CD4-positive, alpha-beta T cell (primary cell): ENCODE measurements around the gene SLC44A5. TPM values are rescaled to one million over a fixed set of nuclear protein-coding genes. Genes with fewer than 3 reads are reported as not detected.
"Not testable (repeated sequence)": the region's sequence is repeated elsewhere in the genome, so short reads cannot be mapped to it uniquely, and the experiment has no call there.

ENCODE experiments used
- ATAC-seq: fragments of 200-7000 bp; cut with Tn5 transposase; one replicate; pipeline ENCODE4 v1.10.0; 2022; ENCODE audit warnings: mild to moderate bottlenecking; ENCODE audit not compliant: poor library complexity
- CTCF ChIA-PET: fragments of 350-600 bp; sonication (Branson Sonifier 250); formaldehyde crosslinking; loops from one replicate; lab custom pipeline; 2021; ENCODE audit warnings: antibody characterized with exemption, inconsistent platforms; lab: Charles Lee
- POLR2A ChIA-PET: fragments of 350-600 bp; sonication (Branson Sonifier 250); formaldehyde crosslinking; loops from one replicate; lab custom pipeline; 2021; ENCODE audit warnings: antibody characterized with exemption, inconsistent platforms; lab: Charles Lee
- DNase-seq, 14 experiments: peaks; one replicate each; pipeline ENCODE4 v3.0.0-alpha.2; 2013 to 2020; ENCODE audit warnings: mixed read lengths in 2 of 14
- H3K27ac ChIP-seq, 2 donors: one replicate each; pipeline versions ENCODE4 v1.5.1 to v1.7.0; 2013; ENCODE audit warnings: low read length in 2 of 2, low read depth in 1 of 2, mild to moderate bottlenecking in 1 of 2
- H3K27me3 ChIP-seq, 2 experiments: 1 replicate in 1 of 2; 2 replicates in 1 of 2; pipeline versions ENCODE4 v1.6.1 to v1.7.0; 2013; ENCODE audit warnings: low read length in 2 of 2, control low read depth in 1 of 2, mild to moderate bottlenecking in 1 of 2, moderate library complexity in 1 of 2; ENCODE audit not compliant: insufficient read depth in 2 of 2, control insufficient read depth in 1 of 2
- H3K36me3 ChIP-seq: one replicate; pipeline ENCODE4 v1.6.1; 2013; ENCODE audit warnings: low read length, control low read depth; ENCODE audit not compliant: insufficient read depth
- H3K4me1 ChIP-seq: one replicate; pipeline ENCODE4 v1.6.1; 2013; ENCODE audit warnings: low read length, control low read depth; ENCODE audit not compliant: insufficient read depth
- H3K4me3 ChIP-seq: one replicate; pipeline ENCODE4 v1.5.1; 2013; ENCODE audit warnings: mild to moderate bottlenecking, low read length, moderate library complexity
- H3K9me3 ChIP-seq, 2 experiments: 1 replicate in 1 of 2; 2 replicates in 1 of 2; pipeline versions ENCODE4 v1.6.1 to v1.7.0; 2013; ENCODE audit warnings: low read length in 2 of 2, mild to moderate bottlenecking in 2 of 2, control low read depth in 1 of 2, moderate library complexity in 1 of 2; ENCODE audit not compliant: control insufficient read depth in 1 of 2, insufficient read depth in 1 of 2
- H3K27ac Mint-ChIP-seq: one replicate; pipeline ENCODE4 v1.8.0; 2020; ENCODE audit warnings: mixed read lengths
- H3K27me3 Mint-ChIP-seq: one replicate; pipeline ENCODE4 v1.8.0; 2021; ENCODE audit warnings: mixed read lengths
- H3K36me3 Mint-ChIP-seq: one replicate; pipeline ENCODE4 v1.8.0; 2021; ENCODE audit warnings: low read depth, mixed read lengths
- H3K4me1 Mint-ChIP-seq: one replicate; pipeline ENCODE4 v1.8.0; 2021; ENCODE audit warnings: low read depth, mixed read lengths
- H3K4me3 Mint-ChIP-seq: one replicate; pipeline ENCODE4 v1.8.0; 2020; ENCODE audit warnings: mild to moderate bottlenecking, mixed read lengths
- H3K9me3 Mint-ChIP-seq: one replicate; pipeline ENCODE4 v1.8.0; 2020; ENCODE audit warnings: mixed read lengths
- intact Hi-C, 2 experiments: fragments of 100-400 bp; cut with DNase I in 1 of 2; cut with micrococcal nuclease in 1 of 2; formaldehyde crosslinking; loops; one replicate each; pipeline versions ENCODE4 v1.15.1 to v1.9.0; 2023 to 2025; cut with DNase I, micrococcal nuclease
- total RNA-seq, 174 experiments: library from RNA in 2 of 174; stranded (reverse) in 2 of 174; gene quantifications; one replicate each; pipeline ENCODE4 v1.2.3 and lab custom pipeline; 2021 to 2026
- TF ChIP-seq, protein P1 (sequence below): fragments of 200-600 bp; IDR thresholded peaks from one replicate; pipeline ENCODE4 v1.8.0; 2022; ENCODE audit warnings: antibody characterized with exemption, mild to moderate bottlenecking

SLC44A5 gene
- total RNA-seq, 2 experiments from 2014 or later = not detected

DNA sequence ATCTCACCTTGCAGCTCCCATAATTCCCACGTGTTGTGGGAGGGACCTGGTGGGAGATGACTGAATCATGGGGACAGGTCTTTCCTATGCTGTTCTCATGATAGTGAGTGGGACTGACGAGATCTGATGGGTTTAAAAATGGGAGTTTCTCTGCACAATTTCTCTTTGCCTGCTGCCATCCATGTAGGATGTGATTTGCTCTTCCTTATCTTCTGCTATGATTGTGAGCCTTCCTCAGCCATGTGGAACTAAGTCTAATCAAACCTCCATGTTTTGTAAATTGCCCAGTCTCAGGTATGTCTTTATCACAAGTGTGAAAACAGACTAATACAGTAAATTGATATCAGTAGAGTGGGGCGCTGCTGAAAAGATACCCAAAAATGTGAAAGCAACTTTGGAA is 195.7 kb downstream of the SLC44A5 start:
- intact Hi-C loops = no loop called here
- Mint-ChIP-seq H3K27me3 (no peaks in the 10 kb centered on the region), H3K36me3 (no peaks in the 10 kb centered on the region)

DNA sequence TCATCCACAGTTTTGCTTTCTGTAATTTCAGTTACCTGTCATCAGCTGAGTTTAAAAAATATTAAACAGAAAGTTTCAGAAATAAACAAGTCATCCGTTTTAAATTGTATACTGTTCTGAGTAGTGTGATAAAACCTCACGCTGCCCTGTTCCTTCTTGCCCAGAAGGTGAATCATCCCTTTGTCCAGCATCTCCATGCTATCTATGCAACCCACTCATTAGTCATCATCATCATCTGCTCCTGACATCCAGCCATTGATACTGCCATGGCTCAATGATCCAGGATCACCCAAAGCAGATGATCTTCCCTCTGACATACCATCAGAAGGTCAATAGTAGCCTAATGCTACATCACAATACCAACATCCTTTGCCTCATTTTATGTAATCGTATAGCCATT is 198.3 kb downstream of the SLC44A5 start:
- Mint-ChIP-seq H3K9me3 (peaks cover 5% of the 10 kb centered on the region), H3K4me3 (no peak overlapping the region), H3K27me3 (no peaks in the 10 kb centered on the region), H3K27ac (no peak overlapping the region), H3K36me3 (no peaks in the 10 kb centered on the region), H3K4me1 (no peaks in the 10 kb centered on the region)
- ChIA-PET POLR2A (no interaction called here), CTCF (no interaction called here)
- TF ChIP-seq, protein P1, sequence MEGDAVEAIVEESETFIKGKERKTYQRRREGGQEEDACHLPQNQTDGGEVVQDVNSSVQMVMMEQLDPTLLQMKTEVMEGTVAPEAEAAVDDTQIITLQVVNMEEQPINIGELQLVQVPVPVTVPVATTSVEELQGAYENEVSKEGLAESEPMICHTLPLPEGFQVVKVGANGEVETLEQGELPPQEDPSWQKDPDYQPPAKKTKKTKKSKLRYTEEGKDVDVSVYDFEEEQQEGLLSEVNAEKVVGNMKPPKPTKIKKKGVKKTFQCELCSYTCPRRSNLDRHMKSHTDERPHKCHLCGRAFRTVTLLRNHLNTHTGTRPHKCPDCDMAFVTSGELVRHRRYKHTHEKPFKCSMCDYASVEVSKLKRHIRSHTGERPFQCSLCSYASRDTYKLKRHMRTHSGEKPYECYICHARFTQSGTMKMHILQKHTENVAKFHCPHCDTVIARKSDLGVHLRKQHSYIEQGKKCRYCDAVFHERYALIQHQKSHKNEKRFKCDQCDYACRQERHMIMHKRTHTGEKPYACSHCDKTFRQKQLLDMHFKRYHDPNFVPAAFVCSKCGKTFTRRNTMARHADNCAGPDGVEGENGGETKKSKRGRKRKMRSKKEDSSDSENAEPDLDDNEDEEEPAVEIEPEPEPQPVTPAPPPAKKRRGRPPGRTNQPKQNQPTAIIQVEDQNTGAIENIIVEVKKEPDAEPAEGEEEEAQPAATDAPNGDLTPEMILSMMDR = no peak
- ATAC-seq = no peak
- no peak for DNase-seq
- H3K4me1 ChIP-seq = no peaks in the 10 kb centered on the region
- no peaks in the 10 kb centered on the region for H3K36me3 ChIP-seq
- H3K27ac ChIP-seq = no peak overlapping the region
- peaks cover 0 to 3% of the 10 kb centered on the region in 2 experiments for H3K9me3 ChIP-seq
- H3K4me3 ChIP-seq = no peak overlapping the region
- no peaks in the 10 kb centered on the region for H3K27me3 ChIP-seq
- intact Hi-C loops = no loop called here

More for the DNA sequence above, 195.7 kb downstream of the SLC44A5 start:
- no peak overlapping the region for H3K27ac Mint-ChIP-seq
- DNase-seq = no peak
- Histone ChIP-seq H3K9me3 (no peaks in the 10 kb centered on the region), H3K27ac (no peak overlapping the region), H3K4me1 (no peaks in the 10 kb centered on the region), H3K27me3 (no peaks in the 10 kb centered on the region), H3K4me3 (no peak overlapping the region), H3K36me3 (no peaks in the 10 kb centered on the region)
- TF ChIP-seq, protein P1 = no peak
- H3K4me3 Mint-ChIP-seq = no peak overlapping the region
- ChIA-PET CTCF (no interaction called here), POLR2A (no interaction called here)
- peaks cover 9% of the 10 kb centered on the region for H3K9me3 Mint-ChIP-seq
- no peak for ATAC-seq
- no peaks in the 10 kb centered on the region for H3K4me1 Mint-ChIP-seq

DNA sequence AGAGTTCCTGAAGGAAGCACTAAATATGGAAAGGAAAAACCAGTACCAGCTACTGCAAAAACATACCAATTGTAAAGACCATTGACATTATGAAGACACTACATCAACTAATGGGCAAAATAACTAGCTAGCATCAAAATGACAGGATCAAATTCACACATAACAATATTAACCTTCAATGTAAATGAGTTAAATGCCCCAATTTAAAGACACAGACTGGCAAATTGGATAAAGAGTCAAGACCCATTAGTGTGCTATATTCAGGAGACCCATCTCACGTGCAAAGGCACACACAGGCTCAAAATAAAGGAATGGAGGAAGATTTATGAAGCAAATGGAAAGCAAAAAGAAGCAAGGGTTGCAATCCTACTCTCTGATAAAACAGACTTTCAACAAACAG is 206.2 kb downstream of the SLC44A5 start:
- H3K9me3 ChIP-seq, H3K36me3 ChIP-seq, H3K4me1 Mint-ChIP-seq, ATAC-seq, H3K27me3 Mint-ChIP-seq, DNase-seq, H3K27ac Mint-ChIP-seq, H3K27ac ChIP-seq, H3K4me1 ChIP-seq, H3K27me3 ChIP-seq, H3K4me3 ChIP-seq, H3K4me3 Mint-ChIP-seq, POLR2A ChIA-PET, H3K36me3 Mint-ChIP-seq, CTCF ChIA-PET, intact Hi-C loops: not testable (repeated sequence)
- peaks cover 12% of the 10 kb centered on the region for H3K9me3 Mint-ChIP-seq

DNA sequence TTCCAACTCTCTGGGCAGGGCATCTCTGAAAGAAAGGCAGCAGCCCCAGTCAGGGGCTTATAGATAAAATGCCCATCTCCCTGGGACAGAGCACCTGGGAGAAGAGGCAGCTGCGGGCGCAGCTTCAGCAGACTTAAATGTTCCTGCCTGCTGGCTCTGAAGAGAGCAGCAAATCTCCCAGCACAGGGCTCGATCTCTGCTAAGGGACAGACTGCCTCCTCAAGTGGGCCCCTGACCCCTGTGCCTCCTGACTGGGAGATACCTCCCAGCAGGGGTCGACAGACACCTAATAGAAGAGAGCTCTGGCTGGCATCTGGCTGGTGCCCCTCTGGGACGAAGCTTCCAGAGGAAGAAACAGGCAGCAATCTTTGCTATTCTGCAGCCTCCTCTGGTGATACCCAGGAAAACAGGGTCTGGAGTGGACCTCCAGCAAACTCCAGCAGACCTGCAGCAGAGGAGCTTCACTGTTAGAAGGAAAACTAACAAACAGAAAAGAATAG is 207.7 kb downstream of the SLC44A5 start:
- H3K4me3 Mint-ChIP-seq, H3K27ac Mint-ChIP-seq, H3K4me3 ChIP-seq, H3K9me3 ChIP-seq, H3K27me3 Mint-ChIP-seq, CTCF ChIA-PET, H3K36me3 Mint-ChIP-seq, H3K27ac ChIP-seq, ATAC-seq, H3K36me3 ChIP-seq, H3K4me1 Mint-ChIP-seq, POLR2A ChIA-PET, intact Hi-C loops, H3K27me3 ChIP-seq, H3K4me1 ChIP-seq, DNase-seq: not testable (repeated sequence)
- H3K9me3 Mint-ChIP-seq = peaks cover 12% of the 10 kb centered on the region
